Posterior vena cava (tissue), 2 donors: ENCODE data around the gene AFF3. TPM values are rescaled to one million over a fixed set of nuclear protein-coding genes. Genes with fewer than 3 reads are reported as not detected.

ENCODE experiments used
- DNase-seq: peaks from one replicate; pipeline ENCODE4 v3.0.0-alpha.2; 2020; ENCODE audit warnings: low spot score
- intact Hi-C, 2 donors: fragments of 100-400 bp; cut with DNase I; formaldehyde crosslinking; loops; one replicate each; pipeline versions ENCODE4 v1.14.1 to v1.14.2; 2022 to 2023
- total RNA-seq, 2 donors: library from RNA; stranded (reverse); fragmentation: NEBNext Ultra II Directional; extraction: Animal tissue kit (Norgen Biotek cat#: 25700); gene quantifications; one replicate each; pipeline ENCODE4 v1.2.1, GENCODE V29; 2021
- donor health status: DM: yes; HTN: yes; CAD: no.
- donor health status: DM: yes; HTN: yes; CAD: no.

The AFF3 gene
- total RNA-seq, 2 donors from 2014 or later = 15.5 to 26.4 TPM

DNA sequence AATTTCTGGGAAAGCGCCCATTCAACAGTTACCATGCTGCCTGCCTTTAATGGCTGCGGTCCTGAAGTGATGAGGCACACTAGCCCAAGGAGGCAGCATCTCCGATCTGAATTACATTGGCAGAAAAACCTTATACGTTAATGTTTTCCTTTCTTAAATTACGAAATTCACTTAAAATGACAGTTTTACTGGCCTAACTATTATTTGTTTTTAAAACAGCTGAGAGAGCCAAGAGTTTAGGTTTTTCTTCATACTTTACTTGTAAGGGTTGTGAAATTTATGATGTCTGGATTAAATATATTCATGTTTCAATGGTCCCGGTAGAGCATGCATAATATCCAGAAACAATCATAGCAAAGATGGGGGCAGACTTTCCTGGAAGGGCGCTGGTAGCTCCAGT lies 537.4 kb downstream of the AFF3 start:
- no peak for DNase-seq
- intact Hi-C loops = no loop called here

DNA sequence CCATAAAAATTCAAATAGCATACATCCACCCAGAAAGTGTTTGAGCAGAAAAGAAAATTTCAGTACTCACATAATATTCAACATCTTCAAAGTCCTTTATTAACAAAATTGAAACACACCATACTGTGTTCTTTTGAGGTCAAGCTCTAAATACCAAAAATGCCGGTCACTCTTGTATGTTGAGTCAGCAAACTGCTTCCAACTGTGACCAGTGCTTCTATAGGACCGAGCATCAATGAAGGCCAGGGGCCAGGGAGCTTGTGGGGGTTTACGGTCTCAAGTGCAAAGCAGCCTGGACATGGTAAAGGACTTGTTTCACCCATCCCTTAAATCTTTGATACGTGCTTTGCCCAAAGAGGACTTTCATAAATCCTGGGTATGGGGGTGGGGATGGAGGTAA lies 539.9 kb downstream of the AFF3 start:
- no peak for DNase-seq
- intact Hi-C loops = loop anchor here in 1 of 2 donors (5.0 kb wide), 1 partner anchor 240 kb away; no protein-coding TSS in a partner anchor

DNA sequence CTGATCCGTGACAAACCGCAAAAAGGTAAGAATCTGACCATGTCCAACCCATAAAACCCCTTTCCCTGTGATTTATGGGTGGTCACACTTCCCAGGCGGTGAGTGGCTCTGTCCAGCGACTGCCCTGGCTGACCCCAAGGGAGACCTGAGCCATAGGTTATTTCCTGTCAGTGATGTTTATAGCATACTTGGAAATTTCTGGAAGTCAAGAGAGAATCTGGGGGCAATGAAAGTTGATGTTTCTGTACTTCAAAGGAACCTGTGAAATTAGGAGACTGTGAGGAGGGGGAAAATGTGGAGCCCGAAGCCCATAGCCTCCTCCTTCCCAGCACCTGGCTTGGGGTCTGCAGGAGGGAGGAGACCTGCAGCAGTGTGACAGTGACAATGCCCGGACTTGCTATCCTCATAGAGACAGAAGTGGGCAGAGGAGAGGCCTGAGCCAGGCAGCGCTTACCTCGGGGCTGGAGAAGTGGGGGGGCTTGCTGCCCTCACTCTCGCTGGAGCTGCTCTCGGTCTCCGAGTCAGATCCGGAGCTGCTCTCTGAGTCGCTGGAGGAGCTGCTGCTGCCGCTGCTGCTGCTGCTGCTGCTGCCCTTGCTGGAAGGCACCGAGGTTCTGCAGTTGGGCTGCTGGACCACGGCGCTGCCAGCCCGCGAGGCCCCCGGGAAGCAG lies 541.3 kb downstream of the AFF3 start:
- no peak for DNase-seq
- intact Hi-C loops = loop anchor here in 1 of 2 donors (5.0 kb wide), 1 partner anchor 239 kb away; no protein-coding TSS in a partner anchor

DNA sequence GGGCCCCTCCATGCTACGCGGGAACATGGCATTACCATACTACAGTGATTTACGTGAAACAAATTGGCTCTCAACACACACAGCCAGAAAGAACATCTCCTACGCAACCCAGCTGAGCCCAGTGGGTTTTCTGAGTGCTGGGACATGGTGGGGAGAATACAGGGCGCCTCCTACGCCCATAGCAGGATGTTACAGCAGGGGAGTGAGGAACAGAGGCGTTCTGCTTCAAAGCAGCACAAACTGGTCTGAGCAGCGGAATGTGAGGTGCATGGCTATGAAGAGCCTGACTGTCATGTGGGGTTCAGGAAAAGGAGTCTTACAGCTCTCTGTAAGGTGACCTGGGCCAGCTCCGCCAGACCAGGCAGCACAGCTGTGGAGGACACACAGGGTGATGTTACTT lies 543.9 kb downstream of the AFF3 start:
- intact Hi-C loops = no loop called here

DNA sequence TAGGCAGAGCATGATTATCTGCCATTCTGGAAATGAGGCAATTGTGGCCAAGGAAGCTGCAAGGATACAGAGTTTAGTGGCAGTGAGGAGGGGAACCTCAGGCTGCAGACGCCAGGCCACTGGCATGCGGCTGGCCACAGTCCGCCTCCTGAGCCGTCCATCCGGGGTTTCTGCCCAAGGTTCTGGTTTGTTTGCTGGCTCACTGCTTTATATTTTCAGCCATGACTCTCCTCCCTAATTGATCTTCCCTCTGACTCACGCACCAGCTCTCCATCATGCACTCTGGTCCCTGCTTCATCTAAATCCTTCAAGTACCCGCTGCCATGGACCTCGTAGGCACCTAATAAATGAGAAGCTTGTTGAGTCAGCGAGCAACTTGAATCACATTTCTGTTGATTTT lies 544.8 kb downstream of the AFF3 start:
- intact Hi-C loops = no loop called here
- DNase-seq = no peak

More for the DNA sequence above, 543.9 kb downstream of the AFF3 start:
- no peak for DNase-seq

DNA sequence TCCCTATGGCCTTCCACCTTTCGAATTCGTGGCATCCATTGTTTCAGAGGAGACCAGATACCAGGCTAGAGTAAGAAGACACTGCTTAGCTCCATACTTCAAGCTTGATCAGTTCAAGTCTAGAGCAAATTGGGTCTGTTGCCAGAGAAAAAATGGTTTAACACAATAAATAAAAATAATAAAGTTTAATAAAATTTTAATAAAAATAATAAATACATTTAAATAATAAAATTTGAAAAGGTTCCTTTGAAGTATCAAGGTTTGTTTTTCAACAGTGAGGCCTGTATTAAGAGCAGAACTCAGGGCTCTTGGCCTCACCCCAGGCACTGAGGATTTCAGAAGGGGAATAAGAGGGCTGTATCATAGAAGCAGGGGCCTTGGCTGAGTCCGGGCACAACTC lies 547.0 kb downstream of the AFF3 start:
- no peak for DNase-seq
- intact Hi-C loops = no loop called here

DNA sequence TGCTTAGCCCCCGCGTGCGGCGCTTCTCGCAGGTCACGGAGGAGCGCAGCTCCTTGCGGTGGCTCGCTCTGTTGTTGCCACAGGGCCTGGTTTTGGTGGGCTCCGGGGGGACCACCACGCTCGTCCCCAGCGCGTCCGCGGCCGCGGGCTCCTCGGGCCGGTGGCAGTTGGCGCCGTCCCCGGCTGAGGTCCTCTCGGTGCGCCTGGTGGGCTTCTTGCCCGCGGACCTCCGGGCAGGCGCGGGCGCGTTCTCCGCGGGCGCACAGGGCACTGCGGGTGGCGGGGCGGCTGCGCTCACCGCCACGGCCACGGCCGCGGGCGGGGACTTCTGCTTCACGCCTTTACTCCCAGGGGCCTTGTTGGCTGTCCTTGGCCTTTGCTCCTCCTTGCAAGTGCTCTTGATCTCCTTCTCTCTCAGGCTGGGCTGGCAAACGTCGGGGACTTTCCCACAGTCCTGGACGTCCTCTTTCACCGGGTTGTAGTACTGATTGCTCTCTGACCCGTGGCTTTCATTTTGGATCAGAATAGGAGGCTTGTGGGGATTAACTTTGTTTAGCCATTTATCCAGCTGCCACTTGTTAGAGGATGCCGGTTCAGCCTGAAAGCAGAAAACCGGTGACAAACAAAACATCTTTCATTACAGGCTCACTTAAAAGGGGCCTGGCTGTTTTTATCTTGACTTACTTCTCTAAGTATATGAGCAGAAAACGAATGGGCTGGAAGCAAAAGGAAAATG lies 548.5 kb downstream of the AFF3 start:
- intact Hi-C loops = no loop called here
- no peak for DNase-seq

DNA sequence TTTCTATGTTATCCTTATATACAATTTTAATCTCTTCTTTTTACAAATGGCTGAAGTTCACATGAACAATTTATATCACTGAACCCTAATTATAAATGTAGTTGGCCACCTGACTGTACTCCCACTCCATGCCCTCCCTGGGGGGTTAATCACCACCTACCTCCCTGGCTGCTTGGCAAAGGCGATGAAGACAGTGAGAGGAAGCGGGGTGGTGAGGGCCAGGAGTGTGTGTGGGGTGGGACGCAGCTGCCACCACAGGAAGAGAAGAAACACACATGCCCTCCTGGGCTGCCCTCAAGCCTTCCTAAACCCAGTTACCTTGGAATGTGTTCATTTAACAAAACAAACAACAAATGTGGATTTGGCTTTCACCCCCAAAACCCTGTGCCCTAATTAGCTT lies 565.6 kb downstream of the AFF3 start:
- intact Hi-C loops = no loop called here
- no peak for DNase-seq

DNA sequence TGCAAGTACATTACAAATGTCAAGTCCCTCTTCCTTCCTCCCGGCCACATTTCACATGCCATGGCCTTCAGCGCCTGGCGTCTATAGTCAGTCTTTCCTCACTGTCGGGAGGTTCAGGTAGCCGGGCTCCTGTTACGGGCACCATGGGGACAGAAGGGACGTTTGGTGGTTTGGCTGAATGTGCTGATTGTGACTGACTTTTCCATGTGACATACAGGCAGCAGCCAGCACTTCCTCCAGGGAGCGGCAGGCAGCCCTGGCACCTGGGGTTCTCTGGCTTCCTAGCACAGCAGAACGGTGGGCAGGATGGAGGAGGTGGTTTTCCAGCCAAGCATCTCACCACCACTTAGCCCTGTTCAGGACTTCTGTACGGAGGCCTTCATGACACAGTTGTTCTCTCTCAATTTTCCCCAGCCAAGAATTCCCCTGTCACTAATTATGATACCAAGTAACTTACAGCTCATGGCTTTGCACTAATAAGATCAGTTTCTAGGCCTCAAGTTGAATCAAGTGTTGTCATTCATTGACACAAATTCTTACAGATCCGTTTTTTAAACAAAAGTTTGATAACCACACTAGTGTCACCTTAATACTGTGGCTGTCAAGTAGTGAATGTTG lies 568.6 kb downstream of the AFF3 start:
- no peak for DNase-seq
- intact Hi-C loops = no loop called here

DNA sequence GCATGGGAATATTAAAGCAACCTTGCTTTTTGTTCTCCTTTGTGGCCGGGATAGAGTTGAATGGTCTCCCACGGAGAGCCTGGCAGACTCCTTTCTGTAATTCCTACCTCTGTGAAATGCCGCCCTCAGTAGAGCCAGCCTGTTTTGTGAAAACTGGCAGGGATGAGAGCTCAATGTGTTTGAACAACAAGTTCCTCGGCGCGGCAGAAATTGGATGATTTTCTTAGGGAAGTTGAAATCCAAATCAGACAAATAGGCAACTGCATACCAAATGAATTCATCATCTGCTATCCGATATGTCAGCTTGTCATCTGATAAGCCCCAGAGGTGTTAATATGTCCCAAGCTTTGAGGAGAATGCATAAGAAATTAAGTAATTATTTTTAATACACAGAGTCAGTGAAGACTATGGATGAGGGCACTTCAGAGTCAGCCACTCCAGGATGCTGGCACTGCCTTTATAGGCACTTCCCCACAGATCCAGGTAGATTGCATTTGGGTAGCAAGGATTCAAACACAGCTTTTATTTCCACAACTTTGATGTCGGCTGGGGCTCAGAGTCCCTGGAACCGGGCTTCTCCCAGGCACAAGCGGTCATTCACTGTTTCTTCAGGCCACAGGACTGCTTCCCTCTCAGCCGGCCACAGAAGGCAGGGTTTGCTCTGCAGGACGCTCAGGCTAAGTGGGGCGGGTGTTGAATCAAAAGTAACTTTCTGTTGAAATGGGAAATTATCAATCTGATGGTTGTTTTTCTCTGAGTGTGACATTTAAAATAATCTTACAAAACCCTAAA lies 569.8 kb downstream of the AFF3 start:
- DNase-seq = no peak
- intact Hi-C loops = no loop called here

DNA sequence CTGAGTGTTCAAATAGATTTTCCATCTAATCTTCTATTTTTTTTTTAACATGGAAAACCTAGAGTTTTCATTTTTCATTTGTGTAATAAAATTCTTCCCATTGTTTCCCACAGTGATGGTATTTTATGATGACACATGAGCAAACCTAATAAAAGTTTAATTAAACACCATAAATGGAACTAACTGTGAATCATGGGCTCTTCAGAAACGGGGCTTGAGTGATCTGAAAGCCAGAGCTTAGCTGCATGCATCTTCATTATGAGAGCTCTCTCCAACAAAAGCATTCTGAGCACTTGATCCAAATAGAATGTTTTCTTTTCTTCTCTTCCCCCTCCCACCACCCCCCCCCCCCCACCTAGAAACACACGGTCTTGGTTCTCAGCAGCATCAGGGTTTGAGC lies 570.4 kb downstream of the AFF3 start:
- no peak for DNase-seq
- intact Hi-C loops = no loop called here

DNA sequence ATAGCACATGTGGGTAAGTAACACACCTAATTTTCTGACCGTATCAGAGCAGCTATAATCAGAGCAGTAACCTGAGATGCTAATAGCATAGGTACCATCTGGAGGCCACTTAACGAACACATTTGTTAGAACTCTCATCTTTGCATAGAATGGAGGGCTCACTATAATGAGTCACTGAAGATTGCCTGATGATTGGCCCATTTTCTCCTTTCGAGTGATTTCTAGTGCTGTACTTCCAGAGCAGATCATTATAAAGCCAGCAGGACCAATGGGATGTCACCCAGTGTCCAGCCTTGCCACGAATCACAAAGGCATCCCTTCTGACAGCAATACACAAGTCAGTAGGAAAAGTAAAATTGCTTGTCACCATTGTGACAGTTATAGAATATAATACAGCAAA lies 570.9 kb downstream of the AFF3 start:
- intact Hi-C loops = no loop called here
- DNase-seq = no peak

DNA sequence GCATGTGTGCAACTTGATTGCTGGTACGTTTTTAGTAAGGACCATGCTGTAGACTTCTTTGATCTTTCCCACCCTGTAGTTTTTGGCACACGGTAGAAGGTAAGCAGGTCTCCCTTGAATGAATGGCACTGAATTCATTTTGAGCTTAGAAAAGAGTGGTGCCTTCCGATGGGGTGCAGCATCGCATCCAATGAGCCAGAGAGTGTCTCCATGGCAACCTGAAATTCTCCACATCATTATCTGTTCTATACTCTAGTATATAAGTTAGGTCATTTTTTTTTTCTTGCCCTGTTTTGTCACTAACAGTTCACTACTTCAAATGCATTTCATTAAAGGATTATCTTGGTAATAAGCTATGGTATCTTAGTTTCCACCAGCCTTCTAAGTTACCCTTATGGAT lies 571.4 kb downstream of the AFF3 start:
- no peak for DNase-seq
- intact Hi-C loops = no loop called here

DNA sequence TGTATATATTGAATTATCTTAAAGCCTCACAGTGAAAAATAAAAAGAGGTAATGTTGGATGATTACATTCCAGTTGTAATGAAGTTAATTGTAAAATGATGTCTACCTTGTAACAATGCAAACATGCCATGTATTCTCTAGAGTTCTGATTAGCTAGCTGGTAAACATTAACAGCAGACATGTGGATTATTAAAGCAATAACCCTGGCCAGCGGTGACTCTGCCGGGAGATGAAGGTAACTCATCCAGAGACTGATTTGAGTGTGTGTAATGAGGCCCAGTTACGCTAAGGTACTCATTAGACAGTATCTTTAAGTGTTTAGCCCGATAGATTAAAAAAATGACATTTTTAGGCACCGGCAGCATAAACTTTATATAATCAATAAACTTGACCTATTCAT lies 573.0 kb downstream of the AFF3 start:
- intact Hi-C loops = loop anchor here in 1 of 2 donors (10.0 kb wide), 1 partner anchor 675 kb away; no protein-coding TSS in a partner anchor
- no peak for DNase-seq

DNA sequence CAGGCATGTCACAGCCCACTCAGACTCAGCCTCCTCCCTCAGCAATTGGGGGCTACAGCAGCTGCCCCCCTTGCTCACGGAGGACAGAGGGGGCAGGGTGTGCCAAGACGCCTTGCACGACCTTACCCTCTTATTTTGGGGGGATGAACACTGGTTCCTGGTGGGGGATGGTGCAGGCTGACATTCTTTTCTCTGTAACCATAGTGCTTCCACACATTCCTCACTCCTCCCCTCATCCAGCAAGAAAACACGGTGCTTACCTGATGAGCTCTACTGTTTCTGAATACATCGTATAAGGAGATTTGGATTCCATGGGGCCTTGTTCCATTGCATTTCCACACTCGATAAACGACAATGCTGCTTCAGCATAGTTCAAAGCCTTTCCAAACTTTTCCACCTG lies 577.2 kb downstream of the AFF3 start:
- no peak for DNase-seq
- intact Hi-C loops = loop anchor here in 1 of 2 donors (10.0 kb wide), 1 partner anchor 680 kb away; no protein-coding TSS in a partner anchor

DNA sequence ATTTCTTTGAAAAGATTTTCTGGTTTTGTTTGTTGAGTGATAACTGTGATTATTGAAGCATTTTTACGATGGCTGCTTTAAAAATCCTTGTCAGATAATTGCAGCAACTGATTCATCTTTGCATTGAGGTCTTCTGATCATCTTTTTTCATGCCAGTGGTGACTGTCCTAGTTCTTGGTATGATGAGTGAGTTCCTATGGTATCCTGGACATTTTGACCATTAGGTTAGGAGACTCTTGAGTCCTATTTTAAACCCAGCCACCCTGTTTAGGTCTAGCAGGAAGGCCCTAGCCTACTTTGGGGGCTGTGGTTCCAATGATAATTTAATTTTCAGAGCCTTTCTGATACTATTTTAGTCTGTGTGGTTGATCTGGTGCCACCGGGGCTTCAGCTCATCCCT lies 579.9 kb downstream of the AFF3 start:
- intact Hi-C loops = loop anchor here in 1 of 2 donors (10.0 kb wide), 1 partner anchor 682 kb away; no protein-coding TSS in a partner anchor

DNA sequence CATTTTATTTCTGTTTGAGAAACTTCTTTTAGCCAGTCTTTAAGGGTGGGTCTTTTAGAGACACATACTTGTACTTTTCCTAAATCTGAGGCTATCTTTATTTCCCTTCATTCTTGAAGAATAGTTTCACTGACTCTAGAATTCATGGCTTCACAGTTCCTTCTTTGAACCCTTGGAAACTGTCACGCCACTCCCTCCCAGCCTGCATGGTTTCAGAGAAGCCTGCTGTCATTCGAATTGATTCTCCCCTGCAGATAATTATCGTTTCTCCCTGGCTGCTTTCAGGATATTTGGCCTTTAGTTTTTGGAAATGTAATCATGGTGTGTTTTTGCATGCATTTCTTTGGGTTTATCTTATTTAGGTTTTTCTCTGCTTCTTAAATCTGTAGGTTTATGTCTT lies 580.6 kb downstream of the AFF3 start:
- DNase-seq = no peak
- intact Hi-C loops = loop anchor here in 1 of 2 donors (10.0 kb wide), 1 partner anchor 683 kb away; no protein-coding TSS in a partner anchor

More for the DNA sequence above, 579.9 kb downstream of the AFF3 start:
- no peak for DNase-seq

DNA sequence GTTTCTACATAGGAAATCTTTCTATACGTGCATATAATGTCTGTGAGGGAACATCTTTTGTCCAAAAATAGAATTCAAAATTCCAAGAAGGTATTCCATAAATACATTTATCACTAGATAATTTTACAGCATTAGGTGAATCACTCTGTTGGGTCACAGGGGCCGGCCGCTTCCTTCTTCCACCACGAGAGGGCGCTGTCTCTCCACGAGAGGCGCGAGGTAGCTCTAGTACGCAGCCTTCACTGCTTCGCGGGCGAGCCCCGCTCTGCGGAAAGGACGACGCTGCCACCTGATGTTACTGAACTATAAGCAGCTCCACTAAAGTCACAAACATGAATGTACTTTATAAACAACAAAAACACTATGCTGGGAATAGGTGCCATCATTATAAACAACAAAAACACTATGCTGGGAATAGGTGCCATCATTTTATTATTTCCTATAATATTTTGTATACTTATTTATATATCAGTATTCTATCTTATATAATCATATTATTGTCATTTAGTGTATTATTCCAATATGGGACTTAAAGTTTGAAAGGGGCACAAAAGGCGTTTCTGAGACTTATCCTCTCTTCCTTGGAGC lies 583.2 kb downstream of the AFF3 start:
- intact Hi-C loops = no loop called here
- peak; percentile 97 for DNase-seq

DNA sequence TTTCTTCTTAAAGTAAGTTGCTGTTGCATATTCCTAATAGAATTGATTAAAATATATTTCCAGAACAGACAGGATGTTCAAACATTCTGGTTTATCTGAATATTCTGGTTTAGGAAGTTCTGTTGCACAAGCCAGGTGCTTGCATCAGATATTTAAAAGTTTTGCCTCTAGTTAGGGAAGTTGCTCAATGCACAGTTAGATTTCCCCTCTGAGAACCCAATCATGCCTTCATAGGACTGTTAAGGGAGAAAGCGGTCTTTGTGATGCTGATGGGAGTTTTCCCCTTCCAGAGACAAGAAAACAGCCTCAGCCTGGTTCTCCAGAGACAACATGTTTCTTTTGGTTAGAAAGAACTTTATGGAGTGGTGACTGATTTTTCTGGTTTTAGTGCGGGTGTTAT lies 587.0 kb downstream of the AFF3 start:
- intact Hi-C loops = no loop called here
- no peak for DNase-seq
